ENCODE data around the gene CPNE6.
A peak's percentile ranks its signal among the peaks of the same experiment; 100 is the strongest.

CPNE6 gene

GRCh38 chr14:24088095-24088494 is 16.7 kb downstream of the CPNE6 start:
- DNase-seq (ENCODE audit: low read depth) = no peak
- H3K4me3 ChIP-seq (ENCODE audit: control insufficient read depth, low read depth, low read length) = no peak overlapping the region
- TF ChIP-seq CTCF (IDR thresholded peaks at IDR 0.05; ENCODE audit: control insufficient read depth, insufficient read depth, low read depth, low read length, missing control alignments) = no peak

DNA sequence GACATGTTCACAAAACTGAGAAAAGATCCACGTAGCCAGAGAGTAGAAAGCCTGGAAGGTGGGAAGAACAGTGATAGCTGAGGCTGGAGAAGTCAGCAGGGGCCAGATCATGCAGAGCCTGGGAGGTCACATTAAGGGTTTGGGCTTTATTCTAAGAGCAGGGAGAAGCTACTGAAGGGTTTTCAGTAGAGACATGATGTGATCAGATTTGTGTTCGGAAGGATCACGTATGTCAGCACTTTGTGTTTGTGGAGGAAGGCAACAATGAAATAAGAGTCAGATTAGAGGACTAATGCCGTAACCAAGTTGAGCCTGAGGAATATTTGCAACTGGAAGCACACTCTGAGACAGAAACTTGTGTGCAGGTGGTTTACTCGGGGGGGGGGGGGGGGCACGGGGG is 18.5 kb downstream of the CPNE6 start:
- DNase-seq (ENCODE audit: low read depth) = no peak
- TF ChIP-seq CTCF (IDR thresholded peaks at IDR 0.05; ENCODE audit: control insufficient read depth, insufficient read depth, low read depth, low read length, missing control alignments) = no peak
- H3K4me3 ChIP-seq (ENCODE audit: control insufficient read depth, low read depth, low read length) = no peak overlapping the region

DNA sequence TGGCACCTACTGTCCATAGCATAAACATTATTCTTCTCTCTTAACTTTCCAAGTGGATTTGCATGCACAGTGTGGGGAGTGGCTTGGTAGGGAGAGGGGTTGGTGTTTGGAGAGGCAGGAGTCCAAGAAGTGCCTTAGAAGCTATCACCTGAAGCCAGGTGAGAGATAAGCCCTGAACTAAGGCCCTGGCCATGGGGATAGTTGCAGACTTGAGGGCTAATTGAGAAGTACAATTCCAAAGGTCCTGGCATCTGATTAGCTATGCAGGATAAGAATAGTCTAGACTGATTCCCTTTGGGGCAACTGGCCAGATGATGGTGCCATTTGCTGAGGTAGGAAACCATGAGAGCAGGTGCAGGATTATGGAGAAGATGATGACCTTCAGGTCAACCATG is 20.7 kb downstream of the CPNE6 start:
- H3K4me3 ChIP-seq (ENCODE audit: control insufficient read depth, low read depth, low read length) = no peak overlapping the region
- TF ChIP-seq CTCF (IDR thresholded peaks at IDR 0.05; ENCODE audit: control insufficient read depth, insufficient read depth, low read depth, low read length, missing control alignments) = no peak

DNA sequence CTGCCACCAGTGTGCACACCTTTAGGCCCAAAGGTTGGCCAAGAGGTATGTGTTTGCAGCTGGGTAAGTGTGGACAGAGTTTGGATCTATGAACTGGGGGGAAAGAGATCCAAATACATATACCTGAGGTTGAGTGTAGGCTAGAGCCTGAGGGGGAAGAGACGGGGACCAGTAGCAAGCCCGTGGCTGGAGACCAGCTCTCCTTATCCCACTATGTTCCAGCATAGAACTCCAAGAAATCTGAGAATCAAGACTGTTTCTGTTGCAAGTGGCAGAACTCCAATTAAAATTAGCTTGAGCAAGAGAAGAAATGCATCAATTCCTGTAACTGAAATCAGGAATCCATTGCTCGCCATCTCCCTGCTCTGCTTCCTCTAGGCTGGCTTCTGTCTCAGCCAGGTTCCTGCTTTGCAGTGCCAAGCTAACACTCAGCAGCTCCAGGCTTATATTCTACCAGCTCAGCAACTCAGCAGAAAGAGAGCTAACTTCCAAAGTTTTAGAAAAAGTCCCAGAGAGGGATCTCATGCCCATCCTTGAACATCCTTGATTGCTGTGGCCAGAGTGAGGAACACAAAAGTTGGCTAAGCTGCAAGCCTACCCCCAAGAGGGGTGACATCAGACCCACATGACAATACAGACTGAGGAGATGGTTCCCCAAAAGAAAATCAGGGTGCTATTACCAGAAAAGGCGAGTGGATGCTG is 21.3 kb downstream of the CPNE6 start:
- TF ChIP-seq CTCF (IDR thresholded peaks at IDR 0.05; ENCODE audit: control insufficient read depth, insufficient read depth, low read depth, low read length, missing control alignments) = no peak
- H3K4me3 ChIP-seq (ENCODE audit: control insufficient read depth, low read depth, low read length) = no peak overlapping the region
- DNase-seq (ENCODE audit: low read depth) = no peak

More for the DNA sequence above, 20.7 kb downstream of the CPNE6 start:
- no peak for DNase-seq (ENCODE audit: low read depth)

DNA sequence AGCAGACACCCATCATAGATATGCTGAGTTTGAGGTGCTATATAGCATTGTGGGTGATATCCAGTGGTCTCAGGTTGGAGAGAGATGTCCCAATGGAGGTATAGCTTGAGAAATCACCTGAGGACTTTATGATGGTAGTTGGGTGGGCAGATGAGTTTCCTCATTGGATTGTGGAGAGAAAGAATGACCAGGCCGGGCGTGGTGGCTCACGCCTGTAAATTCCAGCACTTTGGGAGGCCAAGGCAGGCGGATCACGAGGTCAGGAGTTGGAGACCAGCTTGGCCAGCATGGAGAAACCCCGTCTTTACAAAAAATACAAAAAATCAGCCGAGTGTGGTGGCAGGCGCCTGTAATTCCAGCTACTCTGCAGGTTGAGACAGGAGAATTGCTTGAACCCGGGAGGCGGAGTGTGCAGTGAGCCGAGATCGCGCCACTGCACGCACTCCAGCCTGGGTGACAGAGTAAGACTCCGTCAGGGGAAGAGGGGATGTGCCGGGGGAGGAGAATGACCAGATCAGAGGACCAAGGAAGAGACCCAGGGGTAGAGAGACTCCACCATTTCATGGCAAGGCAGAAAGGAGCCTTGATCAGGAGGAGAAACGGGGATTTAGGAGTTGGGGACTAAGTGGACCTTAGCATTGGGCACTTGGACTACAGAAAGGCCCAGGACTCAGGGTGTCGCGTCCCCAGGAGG is 22.0 kb downstream of the CPNE6 start:
- no peak overlapping the region for H3K4me3 ChIP-seq (ENCODE audit: control insufficient read depth, low read depth, low read length)
- no peak for DNase-seq (ENCODE audit: low read depth)
- no peak for TF ChIP-seq CTCF (IDR thresholded peaks at IDR 0.05; ENCODE audit: control insufficient read depth, insufficient read depth, low read depth, low read length, missing control alignments)

DNA sequence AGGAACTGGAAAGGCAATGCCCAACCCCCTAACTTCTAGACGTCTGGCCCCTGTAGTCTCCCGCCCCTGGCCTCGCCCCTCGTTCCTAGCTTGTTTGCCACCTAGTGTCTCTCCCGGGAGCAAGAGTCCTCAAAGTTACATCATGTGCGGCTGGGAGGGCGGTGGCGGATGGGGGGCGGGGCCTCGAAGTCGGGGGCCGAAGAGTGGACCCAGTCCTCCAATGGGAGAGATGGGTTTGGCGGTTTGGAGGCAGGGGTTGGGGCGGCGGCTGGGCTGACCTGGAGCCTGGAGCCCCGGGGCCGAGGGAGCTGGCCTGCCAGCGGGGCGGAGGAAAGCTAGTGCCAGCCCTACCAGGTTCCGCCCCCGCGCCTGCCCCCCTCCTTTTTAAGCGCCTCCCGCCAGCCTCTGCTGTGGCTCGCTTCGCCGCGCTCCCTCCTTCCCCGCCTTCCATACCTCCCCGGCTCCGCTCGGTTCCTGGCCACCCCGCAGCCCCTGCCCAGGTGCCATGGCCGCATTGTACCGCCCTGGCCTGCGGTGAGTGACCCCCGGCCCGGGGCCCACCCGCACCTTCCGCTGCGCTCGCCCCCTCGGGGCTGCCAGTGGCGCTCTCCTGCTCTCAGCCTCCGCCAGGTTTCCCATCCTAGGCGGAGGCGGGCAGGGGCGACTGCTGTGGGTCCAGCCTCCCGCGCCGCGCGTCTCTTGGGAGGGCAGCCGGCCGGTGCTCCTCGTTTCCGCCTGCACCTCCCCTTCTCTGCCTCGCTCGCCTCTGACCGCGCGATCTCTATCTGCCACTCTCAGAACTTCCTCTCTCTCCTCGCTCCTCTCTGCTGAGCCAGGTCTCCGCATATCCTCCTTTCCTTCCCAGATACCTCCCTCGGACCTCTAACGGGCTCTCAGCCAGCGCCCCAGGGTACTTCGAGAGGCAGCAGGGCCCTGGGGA is 22.8 kb downstream of the CPNE6 start, which contains the start of gene PCK2:
PCK2 (plus strand) TSS at position 411 of the 940 bp plus-strand sequence; CDS start at position 506, 95 bp downstream.
- peak within 1 kb of the TSS; percentile 64 for H3K4me3 ChIP-seq (ENCODE audit: control insufficient read depth, low read depth, low read length)
- TF ChIP-seq CTCF (IDR thresholded peaks at IDR 0.05; ENCODE audit: control insufficient read depth, insufficient read depth, low read depth, low read length, missing control alignments) = peak; percentile 6
- DNase-seq (ENCODE audit: low read depth) = peak; percentile 74

Data from AG09309 (cell line).